HG03039 (cell line): ENCODE data around the gene CCBE1.
"Not testable (repeated sequence)": the region's sequence is repeated elsewhere in the genome, so short reads cannot be mapped to it uniquely, and the experiment has no call there.

Experiments used
- ATAC-seq: cut with Tn5 transposase; IDR thresholded peaks from one replicate; pipeline ENCODE4 v1.9.1; 2021; ENCODE audit warnings: mild to moderate bottlenecking, moderate library complexity; ENCODE audit not compliant: unreplicated experiment

CCBE1 gene

DNA sequence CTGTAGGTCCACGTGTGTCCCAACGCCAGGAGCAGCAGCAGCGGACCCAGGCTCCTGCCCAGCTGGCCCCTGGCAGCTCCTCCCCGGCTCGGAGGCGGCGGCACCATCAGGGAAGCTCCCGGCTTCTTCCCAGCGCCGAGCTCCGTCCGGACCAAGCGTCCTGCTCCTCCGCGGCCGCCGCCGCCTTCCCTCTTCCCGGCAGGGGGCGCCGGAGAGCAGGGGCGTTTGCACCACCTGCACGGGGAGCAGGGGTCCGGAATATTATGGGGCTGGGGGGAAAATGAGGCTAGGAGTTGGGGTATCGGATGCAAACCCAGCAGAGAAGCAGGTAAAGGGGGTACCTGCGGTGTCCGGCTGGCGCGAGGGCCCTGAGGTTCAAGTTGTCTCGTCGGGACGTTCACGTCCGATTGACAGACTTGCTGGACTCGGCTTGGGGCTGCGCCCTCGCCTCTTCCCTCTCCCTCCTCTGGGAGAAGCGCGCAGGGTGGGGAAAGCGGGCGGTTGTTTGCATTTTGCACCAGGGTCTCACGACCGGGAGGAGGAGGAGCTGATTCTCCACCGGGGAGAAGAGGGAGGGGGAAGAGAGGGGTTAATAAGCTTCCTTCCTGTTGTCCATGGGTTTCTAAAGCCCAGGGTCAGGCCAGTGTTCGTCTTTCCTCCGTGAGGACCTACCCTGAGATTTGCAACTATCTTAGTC, at the start of gene CCBE1:
Gene CCBE1 (minus strand): TSS at position 188 of the 697 bp plus-strand sequence.
- no peak for ATAC-seq

DNA sequence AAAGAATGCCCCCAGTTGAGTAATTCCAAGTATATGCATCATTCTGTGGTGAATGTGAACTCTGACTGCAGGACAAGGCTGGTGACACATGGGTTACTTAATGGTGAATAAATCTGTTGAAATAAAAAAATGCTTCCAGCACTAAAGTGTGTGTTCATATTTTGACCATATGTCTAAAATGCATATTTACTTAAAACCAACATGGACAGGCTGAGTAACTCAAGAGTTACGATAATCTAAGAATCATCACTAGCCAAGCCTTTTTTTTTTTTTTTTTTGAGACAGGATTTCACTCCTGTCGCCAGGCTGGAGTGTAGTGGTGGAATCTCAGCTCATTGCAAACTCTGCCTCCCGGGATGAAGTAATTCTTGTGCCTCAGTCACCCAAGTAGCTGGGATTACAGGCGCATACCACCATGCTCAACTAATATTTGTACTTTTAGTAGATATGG, 47.1 kb upstream of the CCBE1 start:
- no peak for ATAC-seq

DNA sequence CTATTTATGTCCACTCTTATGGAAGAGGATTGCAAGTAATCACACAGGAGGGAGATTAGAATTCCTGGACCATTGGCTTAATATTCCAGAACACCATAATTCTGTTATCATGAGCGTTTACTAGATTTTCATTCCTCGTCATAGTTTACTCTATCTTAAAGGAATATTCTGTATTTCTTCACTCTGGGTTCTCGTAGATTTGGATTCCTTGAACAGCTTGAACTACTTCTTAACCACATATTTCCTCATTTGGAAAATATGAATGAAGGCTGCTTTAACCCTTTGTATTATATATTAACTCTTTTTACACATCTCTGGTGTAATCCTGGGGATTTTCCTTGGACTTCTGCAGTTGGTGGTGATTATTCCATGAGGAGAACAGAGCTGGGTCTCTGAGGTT, 46.3 kb upstream of the CCBE1 start:
- no peak for ATAC-seq

DNA sequence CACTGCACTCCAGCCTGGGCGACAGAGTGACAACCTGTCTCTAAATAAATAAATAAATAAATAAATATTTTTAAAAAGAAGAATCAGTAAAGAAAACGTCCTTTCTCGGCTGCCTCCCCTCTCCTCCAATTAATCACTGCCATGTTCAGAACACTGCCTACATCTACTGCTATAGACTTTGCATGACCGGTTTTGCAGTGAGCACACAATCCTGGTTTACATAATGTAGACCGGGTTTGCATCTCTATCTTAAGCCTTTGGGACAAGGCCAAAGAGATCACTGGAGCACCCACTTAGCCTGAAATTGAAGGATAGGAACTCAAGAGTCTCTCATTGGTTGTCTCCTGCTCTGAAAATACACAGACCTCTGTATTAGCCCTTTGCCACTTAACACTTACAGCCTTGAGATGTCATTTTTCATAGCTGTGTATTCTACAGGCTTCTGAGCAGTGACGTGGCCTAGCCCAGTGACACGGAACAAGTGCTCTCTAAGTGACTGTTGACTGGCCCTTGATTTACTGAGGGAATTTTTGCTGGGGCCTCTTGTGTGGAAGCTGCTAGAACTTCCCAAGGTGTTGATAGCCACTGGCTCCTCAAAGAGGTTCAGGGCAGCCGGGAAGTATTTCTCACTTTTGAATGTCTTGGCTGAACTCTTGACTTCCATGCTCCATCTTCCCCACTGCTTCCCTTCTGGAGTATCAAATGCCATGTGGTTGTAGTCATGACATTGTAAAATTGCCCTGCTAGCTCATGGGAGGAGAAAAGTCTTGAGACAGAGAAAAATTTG, 45.3 kb upstream of the CCBE1 start:
- no peak for ATAC-seq

DNA sequence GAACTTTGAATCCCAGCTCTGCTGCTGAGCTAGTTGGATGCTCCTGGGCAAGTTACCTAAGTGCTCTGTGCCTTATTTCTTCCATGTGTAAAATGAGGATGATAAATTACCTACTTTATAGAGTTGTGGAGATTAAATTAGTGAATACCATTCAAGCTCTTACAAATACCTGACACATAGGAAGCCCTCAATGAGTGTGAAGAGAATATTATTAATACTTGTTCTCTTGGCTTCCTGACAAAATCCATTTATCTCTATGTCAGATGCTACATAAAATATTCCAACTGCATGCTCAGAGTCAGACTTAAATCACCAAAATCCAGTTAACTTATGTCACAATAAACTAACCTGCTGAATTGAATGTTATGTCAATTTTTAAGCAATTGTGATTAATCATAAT, 42.9 kb upstream of the CCBE1 start:
- ATAC-seq: no peak

DNA sequence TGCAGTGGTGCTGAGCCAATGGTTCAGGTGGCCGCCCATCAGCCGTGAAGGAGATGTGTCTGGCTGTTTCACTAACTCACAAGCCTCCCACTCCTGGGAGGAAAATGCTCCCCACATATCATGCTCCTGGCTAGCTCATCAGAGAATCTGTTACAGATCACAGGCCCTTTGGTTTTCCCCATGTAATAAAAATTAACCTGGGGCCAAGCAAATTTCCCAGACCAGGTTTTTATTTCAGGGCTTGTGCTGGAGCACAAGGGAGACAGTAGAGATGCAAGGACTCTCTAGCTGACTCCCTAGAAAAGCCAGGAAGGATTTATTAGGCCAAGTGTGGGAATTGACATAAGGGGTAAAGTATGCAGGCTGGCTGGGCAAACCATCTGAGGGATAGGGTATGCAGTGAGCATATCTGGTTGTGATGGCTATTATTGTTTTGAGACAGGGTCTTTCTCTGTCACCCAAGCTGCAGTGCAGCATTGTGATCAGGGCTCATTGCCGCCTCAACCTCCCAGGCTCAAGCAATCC, 40.6 kb upstream of the CCBE1 start:
- ATAC-seq: no peak

DNA sequence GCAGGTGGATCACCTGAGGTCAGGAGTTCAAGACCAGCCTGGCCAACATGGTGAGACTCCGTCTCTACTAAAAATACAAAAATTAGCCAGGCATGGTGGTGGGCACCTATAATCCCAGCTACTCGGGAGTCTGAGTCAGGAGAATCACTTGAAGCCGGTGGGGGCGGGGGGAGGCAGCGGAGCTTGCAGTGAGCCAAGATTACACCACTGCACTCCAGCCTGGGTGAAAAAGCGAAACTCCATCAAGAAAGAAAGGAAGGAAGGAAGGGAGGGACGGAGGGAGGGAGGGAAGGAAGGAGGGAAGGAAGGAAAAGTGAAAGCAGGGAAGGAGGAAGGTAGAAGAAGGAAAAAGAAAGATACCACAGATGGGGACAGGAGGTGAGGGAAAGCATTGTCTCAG, 40.1 kb upstream of the CCBE1 start:
- ATAC-seq: not testable (repeated sequence)

DNA sequence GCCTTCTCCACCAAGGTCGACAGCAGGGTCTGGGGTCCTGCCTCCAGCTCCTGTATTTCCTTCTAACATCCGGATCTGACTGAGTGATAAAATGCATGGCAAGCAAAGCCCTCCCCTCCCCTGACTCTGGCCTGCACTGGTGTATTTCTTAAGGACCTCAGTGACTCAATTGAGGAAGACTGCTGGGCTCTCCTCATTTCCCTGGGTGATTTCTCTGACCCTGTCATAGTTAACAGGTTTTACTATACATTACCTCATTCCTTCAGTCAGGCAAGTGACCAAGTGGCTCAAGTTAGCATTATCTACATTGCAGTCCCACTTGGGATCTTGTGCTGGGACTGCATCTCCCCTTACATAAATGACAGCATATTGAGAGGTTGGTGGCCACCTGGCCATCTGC, 38.8 kb upstream of the CCBE1 start:
- no peak for ATAC-seq

DNA sequence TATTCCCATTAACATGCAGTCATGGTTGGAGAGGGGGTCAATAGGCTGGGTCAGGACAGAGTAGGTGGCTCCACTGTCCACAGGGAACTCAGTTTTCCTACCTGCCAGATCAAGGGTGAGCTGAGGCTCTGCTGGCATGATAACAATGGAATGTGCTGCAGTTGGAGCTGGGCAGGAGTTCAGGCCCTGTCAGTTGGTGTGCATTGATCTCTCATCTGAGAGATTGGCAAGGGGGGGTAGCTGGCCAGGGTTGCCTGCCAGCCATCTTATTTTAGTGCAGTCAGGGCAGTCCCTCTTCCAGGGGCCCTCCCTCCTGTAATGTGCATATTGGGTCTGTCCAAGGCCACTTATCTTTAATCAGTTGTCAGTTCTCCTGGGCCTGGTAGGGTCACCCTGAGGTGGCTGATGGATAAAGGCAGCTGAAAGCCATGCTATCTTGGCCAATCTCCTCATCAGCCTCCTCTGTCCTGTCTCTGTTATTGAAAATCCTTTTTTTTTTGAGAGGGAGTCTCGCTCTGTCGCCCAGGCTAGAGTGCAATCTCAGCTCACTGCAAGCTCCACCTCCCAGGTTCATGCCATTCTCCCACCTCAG, 38.1 kb upstream of the CCBE1 start:
- no peak for ATAC-seq

DNA sequence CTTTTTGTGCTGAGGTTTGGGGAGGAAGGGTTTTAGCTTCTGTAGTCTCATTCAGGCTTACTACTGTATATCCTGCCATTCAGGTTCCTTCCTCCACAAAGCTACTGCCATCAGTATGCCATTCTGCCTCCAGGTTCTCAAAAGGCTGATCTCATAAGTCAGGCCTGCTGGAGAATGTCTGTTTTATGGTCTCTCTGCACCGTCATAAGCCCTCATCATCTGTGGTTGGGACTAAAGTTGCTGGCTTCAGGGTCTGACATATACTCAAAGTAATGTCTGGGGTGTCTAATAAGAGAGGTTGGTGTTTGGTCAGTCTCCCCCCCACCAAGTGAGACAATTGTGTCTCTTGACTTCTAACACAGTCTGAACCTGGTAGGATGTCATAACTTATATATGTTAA, 36.2 kb upstream of the CCBE1 start:
- ATAC-seq: no peak

- no peak for ATAC-seq
Measured at GRCh38 chr18:59730896-59731295, 33.7 kb upstream of the CCBE1 start.

GRCh38 chr18:59729781-59730180, 32.6 kb upstream of the CCBE1 start:
- no peak for ATAC-seq

GRCh38 chr18:59728816-59729215, 31.6 kb upstream of the CCBE1 start:
- ATAC-seq: no peak

- no peak for ATAC-seq
Measured at GRCh38 chr18:59725142-59725541, 27.9 kb upstream of the CCBE1 start.

DNA sequence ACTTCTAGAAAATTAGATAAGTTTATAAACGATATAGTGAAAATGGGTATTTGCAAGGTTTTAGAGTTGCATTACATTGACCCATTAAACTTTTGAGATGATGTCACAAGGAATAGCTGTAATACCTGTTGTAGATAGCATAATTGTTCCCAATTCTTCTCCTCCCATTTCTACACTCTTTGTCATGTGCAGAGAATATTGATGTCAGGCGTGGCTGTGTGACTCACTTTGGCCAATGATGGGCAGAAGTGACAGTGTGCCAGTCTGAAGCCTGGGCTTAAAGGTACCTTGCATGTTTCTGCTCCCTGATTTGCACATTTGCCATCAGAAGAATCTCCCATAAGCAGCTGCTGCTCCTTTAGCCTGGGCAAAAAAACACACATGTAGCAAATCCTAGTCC, 26.9 kb upstream of the CCBE1 start:
- ATAC-seq: no peak

DNA sequence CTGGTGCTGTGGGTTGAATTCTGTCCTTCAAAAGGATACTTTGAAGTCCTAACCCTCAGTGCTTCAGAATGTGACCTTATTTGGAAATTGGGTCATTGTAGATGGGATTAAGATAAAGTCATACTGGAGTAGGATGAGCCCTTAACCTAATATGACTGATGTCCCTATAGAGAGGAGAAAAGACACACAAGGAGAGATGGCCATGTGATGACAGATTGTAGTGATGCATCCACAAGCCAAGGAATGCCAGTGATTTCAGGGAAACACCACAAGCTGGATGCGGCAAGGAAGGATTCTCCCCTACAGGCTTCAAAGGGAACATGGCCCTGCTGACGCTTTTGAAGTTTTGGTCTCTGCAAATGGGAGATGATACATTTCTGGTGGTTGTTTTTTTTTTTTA, 24.7 kb upstream of the CCBE1 start:
- no peak for ATAC-seq

DNA sequence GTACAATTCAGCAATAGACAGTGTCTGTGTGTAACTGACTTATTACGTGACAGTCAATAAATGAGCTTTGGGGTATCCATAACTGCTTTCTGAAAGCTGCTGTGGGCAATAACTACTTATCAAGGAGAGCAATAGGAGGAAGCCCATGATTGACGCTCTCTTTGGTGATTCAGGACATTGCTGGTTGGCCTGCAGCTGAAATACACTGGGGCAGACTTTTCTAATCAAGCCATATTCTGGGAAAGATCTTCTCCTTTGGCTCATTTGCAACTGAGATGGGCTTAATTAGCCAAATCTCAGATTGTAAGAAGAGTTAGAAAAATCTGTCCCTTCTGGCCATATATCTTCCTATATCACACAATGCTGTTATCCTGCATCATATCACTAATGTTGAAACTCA, 24.0 kb upstream of the CCBE1 start:
- no peak for ATAC-seq

GRCh38 chr18:59719544-59720181, 22.4 kb upstream of the CCBE1 start:
- ATAC-seq: no peak

DNA sequence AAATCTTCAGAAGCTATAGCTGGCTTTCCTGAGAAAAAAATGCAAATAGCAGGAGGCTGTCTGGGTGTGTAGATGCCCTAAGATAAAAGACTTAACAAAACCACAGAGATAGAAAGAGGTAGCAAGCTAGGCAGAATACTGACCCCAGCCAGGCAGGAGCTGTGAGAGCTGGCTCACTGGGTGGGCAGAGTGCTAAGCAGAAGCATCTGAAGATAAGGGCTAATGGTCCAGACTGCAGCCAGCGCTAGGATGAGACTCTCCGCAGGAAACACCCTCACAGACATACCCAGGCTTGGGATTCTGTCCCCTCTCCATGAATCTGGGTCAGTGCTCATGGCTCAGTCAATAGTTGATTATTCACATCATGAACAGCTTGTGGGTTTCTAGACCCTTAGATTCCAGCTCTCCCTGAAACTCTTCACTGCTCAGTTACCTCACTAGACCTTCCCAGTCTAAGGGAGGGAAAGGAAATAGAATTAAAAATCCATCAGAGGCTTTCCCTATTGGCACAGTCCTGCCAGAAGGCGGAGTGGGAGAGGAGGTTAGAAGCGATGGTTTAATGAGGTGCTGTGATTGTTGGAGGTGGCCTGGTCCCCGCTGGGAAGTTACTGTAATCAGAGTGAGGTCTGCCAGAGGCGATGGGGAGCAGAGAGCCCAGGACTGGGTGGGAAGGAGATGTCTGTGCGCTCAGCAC, 21.4 kb upstream of the CCBE1 start:
- no peak for ATAC-seq

- ATAC-seq: no peak
Measured at GRCh38 chr18:59718108-59718463, 20.9 kb upstream of the CCBE1 start.

GRCh38 chr18:59717291-59717690, 20.1 kb upstream of the CCBE1 start:
- ATAC-seq: no peak
